MM.1S (cell line): Measurements from ENCODE around the gene KIAA1328.

ENCODE experiments used
- DNase-seq: peaks from one replicate; pipeline ENCODE4 v3.0.0-alpha.2; 2015
- H2AFZ ChIP-seq: fragments of 300-600 bp; sonication (generic); 2 replicates; pipeline ENCODE4 v1.6.0; 2016; ENCODE audit warnings: antibody characterized with exemption, low read length
- H3F3A ChIP-seq: fragments of 300-600 bp; sonication (generic); 2 replicates; pipeline ENCODE4 v1.6.1; 2016; ENCODE audit warnings: mild to moderate bottlenecking, antibody characterized with exemption, low read length, moderate library complexity, mixed read lengths; ENCODE audit not compliant: insufficient read depth
- H3K27ac ChIP-seq: fragments of 300-600 bp; sonication (generic); 2 replicates; pipeline ENCODE4 v1.5.1; 2016; ENCODE audit warnings: mild to moderate bottlenecking, low read length
- H3K27me3 ChIP-seq: fragments of 300-600 bp; sonication (generic); replicated peaks from 2 replicates; pipeline ENCODE4 v1.6.0; 2016; ENCODE audit warnings: low read length; ENCODE audit not compliant: insufficient read depth
- H3K36me3 ChIP-seq: fragments of 300-600 bp; sonication (generic); replicated peaks from 2 replicates; pipeline ENCODE4 v1.6.1; 2016; ENCODE audit warnings: mild to moderate bottlenecking, low read length, mixed read lengths; ENCODE audit not compliant: insufficient read depth
- H3K4me1 ChIP-seq: fragments of 300-600 bp; sonication (generic); 2 replicates; pipeline ENCODE4 v1.6.1; 2016; ENCODE audit warnings: low read length, mixed read lengths
- H3K4me2 ChIP-seq: fragments of 300-600 bp; sonication (generic); 2 replicates; pipeline ENCODE4 v1.6.0; 2016; ENCODE audit warnings: low read depth, low read length
- H3K4me3 ChIP-seq: fragments of 300-600 bp; sonication (generic); 2 replicates; pipeline ENCODE4 v1.5.1; 2016; ENCODE audit warnings: low read length, mixed read lengths
- H3K79me2 ChIP-seq: fragments of 300-600 bp; sonication (generic); 2 replicates; pipeline ENCODE4 v1.6.1; 2016; ENCODE audit warnings: mixed run types, low read length, mixed read lengths
- H3K9ac ChIP-seq: fragments of 300-600 bp; sonication (generic); 2 replicates; pipeline ENCODE4 v1.6.1; 2016; ENCODE audit warnings: low read length, mixed read lengths
- H3K9me2 ChIP-seq: fragments of 300-600 bp; sonication (generic); replicated peaks from 2 replicates; pipeline ENCODE4 v1.6.1; 2016; ENCODE audit warnings: mild to moderate bottlenecking, low read length, mixed read lengths; ENCODE audit not compliant: insufficient read depth
- H3K9me3 ChIP-seq: fragments of 300-600 bp; sonication (generic); replicated peaks from 2 replicates; pipeline ENCODE4 v1.6.1; 2016; ENCODE audit warnings: mild to moderate bottlenecking, low read length, mixed read lengths; ENCODE audit not compliant: insufficient read depth
- H4K20me1 ChIP-seq: fragments of 300-600 bp; sonication (generic); 2 replicates; pipeline ENCODE4 v1.6.1; 2016; ENCODE audit warnings: mild to moderate bottlenecking, low read length, moderate library complexity, mixed read lengths; ENCODE audit not compliant: insufficient read depth
- EZH2 ChIP-seq: fragments of 300-600 bp; sonication (generic); optimal IDR thresholded peaks from 2 replicates; pipeline ENCODE3; 2017; ENCODE audit warnings: low read depth, mild to moderate bottlenecking, antibody characterized with exemption, low read length, mixed read lengths
- EZH2phosphoT487 ChIP-seq: fragments of 300-600 bp; sonication (generic); IDR thresholded peaks from 2 replicates; pipeline ENCODE4 v1.6.1; 2018; ENCODE audit warnings: antibody characterized with exemption, low read length
- TF ChIP-seq, protein P1 (sequence below): fragments of 300-600 bp; sonication (generic); IDR thresholded peaks from 2 replicates; pipeline ENCODE4 v1.5.1; 2016; ENCODE audit warnings: antibody characterized with exemption, low read length, mixed read lengths

The KIAA1328 gene

DNA sequence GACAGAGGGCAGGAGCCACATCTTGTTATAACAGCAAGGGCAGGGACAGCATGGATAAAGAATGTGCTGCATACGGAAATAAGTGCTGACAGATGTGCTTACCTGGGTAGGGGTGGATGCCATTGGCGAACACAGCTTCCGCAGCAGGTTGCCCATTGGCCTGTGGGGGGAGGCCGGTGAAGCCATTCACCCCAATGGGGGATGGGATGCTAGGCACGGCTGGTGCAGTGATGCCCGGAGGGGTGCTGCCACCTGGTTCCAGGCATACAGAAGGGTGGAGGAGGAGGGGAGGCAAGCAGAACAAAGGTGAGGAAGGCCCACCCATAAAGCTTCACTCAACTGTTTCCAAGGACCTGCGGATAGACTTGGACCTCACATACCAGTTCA, 441.7 kb downstream of the KIAA1328 start:
- Histone ChIP-seq H3K36me3 (no peaks in the 10 kb centered on the region), H3K9me3 (no peaks in the 10 kb centered on the region), H3K4me3 (no peak overlapping the region), H3K79me2 (no peaks in the 10 kb centered on the region), H4K20me1 (no peaks in the 10 kb centered on the region), H3K27me3 (no peaks in the 10 kb centered on the region), H3F3A (no peaks in the 10 kb centered on the region), H2AFZ (no peak overlapping the region), H3K27ac (no peak overlapping the region), H3K9me2 (no peaks in the 10 kb centered on the region), H3K4me1 (no peaks in the 10 kb centered on the region), H3K9ac (no peak overlapping the region), H3K4me2 (no peak overlapping the region)
- DNase-seq = no peak
- TF ChIP-seq EZH2 (no peak), EZH2phosphoT487 (no peak)
- TF ChIP-seq, protein P1, sequence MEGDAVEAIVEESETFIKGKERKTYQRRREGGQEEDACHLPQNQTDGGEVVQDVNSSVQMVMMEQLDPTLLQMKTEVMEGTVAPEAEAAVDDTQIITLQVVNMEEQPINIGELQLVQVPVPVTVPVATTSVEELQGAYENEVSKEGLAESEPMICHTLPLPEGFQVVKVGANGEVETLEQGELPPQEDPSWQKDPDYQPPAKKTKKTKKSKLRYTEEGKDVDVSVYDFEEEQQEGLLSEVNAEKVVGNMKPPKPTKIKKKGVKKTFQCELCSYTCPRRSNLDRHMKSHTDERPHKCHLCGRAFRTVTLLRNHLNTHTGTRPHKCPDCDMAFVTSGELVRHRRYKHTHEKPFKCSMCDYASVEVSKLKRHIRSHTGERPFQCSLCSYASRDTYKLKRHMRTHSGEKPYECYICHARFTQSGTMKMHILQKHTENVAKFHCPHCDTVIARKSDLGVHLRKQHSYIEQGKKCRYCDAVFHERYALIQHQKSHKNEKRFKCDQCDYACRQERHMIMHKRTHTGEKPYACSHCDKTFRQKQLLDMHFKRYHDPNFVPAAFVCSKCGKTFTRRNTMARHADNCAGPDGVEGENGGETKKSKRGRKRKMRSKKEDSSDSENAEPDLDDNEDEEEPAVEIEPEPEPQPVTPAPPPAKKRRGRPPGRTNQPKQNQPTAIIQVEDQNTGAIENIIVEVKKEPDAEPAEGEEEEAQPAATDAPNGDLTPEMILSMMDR = no peak

DNA sequence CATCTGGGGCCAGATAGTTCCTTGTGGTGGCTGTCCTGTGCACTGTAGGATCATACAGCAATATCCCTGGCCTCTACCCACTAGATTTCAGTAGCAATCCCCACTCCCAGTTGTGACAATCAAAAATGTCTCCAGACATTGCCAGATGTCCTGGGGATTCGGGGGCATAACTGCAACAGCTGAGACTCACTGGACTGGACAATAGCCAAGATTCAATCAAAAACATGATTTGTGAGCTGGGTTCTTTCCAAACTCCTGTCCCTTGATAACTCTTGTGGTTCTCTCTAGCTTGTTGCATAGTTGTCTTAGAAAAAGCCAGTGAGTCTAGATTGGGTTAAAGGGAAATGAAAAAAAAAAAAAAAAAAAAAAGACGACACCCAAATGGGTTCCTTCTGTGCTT, 443.3 kb downstream of the KIAA1328 start:
- H3K9me2 ChIP-seq = no peaks in the 10 kb centered on the region
- TF ChIP-seq EZH2 = no peak
- TF ChIP-seq EZH2phosphoT487 = no peak
- TF ChIP-seq, protein P1 = no peak
- H3F3A ChIP-seq = no peaks in the 10 kb centered on the region
- H4K20me1 ChIP-seq = no peaks in the 10 kb centered on the region
- no peak overlapping the region for H3K9ac ChIP-seq
- H3K4me1 ChIP-seq = no peaks in the 10 kb centered on the region
- no peak overlapping the region for H2AFZ ChIP-seq
- H3K36me3 ChIP-seq = no peaks in the 10 kb centered on the region
- H3K79me2 ChIP-seq = no peaks in the 10 kb centered on the region
- H3K4me2 ChIP-seq = no peak overlapping the region
- no peaks in the 10 kb centered on the region for H3K9me3 ChIP-seq
- H3K4me3 ChIP-seq = no peak overlapping the region
- no peak overlapping the region for H3K27ac ChIP-seq
- H3K27me3 ChIP-seq = no peaks in the 10 kb centered on the region
- DNase-seq = no peak

DNA sequence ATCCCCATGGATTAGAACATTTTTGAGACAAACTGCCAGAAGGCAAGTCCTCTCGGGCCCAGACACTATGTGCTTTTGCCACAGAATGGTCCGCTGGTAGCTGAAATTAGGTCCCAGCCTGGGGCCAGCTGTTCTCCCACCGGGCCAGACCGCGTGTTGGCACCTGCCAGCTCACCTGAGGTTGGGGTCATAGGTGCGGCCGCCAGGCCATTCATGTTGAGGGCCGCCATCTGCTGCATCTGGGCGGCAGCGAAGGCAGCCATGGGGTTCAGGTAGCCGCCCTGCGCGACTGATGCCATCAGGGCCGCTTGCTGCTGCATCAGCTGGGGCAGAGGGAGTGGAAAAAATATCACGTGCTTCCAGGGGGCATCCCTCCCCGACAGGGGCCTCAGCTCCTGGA, 443.9 kb downstream of the KIAA1328 start:
- Histone ChIP-seq H3K9ac (no peak overlapping the region), H3K79me2 (no peaks in the 10 kb centered on the region), H3K4me1 (no peaks in the 10 kb centered on the region), H3F3A (no peaks in the 10 kb centered on the region), H3K4me3 (no peak overlapping the region), H3K27ac (no peak overlapping the region), H2AFZ (no peak overlapping the region), H3K9me3 (no peaks in the 10 kb centered on the region), H3K36me3 (no peaks in the 10 kb centered on the region), H4K20me1 (no peaks in the 10 kb centered on the region), H3K27me3 (no peaks in the 10 kb centered on the region), H3K9me2 (no peaks in the 10 kb centered on the region), H3K4me2 (no peak overlapping the region)
- no peak for DNase-seq
- TF ChIP-seq, protein P1 = no peak
- TF ChIP-seq EZH2phosphoT487 = no peak
- no peak for TF ChIP-seq EZH2
